ENCODE results near the gene GNG7. TPM values are rescaled to one million over a fixed set of nuclear protein-coding genes. Genes with fewer than 3 reads are reported as not detected.

GNG7 gene
- total RNA-seq, 1 experiment from 2014 or later = 0.87 TPM

- H3K9me3 Mint-ChIP-seq (ENCODE audit: low read depth, unreplicated experiment) = no peaks in the 10 kb centered on the region
- no peak overlapping the region for H3K4me3 Mint-ChIP-seq (ENCODE audit: low read depth, unreplicated experiment)
- H3K36me3 Mint-ChIP-seq (ENCODE audit: insufficient read depth, unreplicated experiment) = peaks cover 4% of the 10 kb centered on the region
- intact Hi-C loops (cut with micrococcal nuclease; ENCODE audit: unreplicated experiment) = no loop called here
- H3K4me1 Mint-ChIP-seq (ENCODE audit: low read depth, unreplicated experiment) = no peaks in the 10 kb centered on the region
- DNase-seq = no peak
- no TSS peak for BruUV-seq (replicated peaks)
- CTCF ChIA-PET = no interaction called here
- peaks cover 74% of the 10 kb centered on the region for H3K27me3 Mint-ChIP-seq (ENCODE audit: unreplicated experiment)
- TF ChIP-seq CTCF (IDR thresholded peaks at IDR 0.05; ENCODE audit: unreplicated experiment) = no peak
- no peak overlapping the region for H3K27ac Mint-ChIP-seq (ENCODE audit: unreplicated experiment)
Observed at GRCh38 chr19:2724148-2724557, 21.7 kb upstream of the GNG7 start.

DNA sequence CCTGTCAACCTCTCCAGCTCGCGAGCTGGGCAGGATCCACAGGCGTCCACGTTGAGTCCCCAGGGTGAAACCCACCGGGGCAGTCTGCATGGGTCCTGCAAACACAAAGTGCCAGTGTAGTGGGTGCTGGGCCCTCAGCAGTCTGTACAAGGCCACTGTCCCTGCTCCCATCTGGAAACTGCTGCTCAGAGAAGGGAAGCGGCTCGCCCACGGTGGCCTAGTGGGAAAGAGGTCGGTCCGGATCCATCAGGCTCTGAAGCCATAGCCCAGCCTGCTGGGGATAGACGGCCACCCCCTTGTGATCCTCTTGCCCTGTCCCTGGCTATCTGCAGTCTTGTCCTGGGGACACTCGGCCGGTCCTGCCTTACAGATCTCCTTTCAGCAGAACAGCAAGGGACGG, 21.3 kb upstream of the GNG7 start:
- CTCF ChIA-PET = no interaction called here

GRCh38 chr19:2723345-2723715, 20.8 kb upstream of the GNG7 start:
- intact Hi-C loops (cut with micrococcal nuclease; ENCODE audit: unreplicated experiment) = no loop called here
- TF ChIP-seq CTCF (IDR thresholded peaks at IDR 0.05; ENCODE audit: unreplicated experiment) = no peak
- H3K4me3 Mint-ChIP-seq (ENCODE audit: low read depth, unreplicated experiment) = peak overlapping the region; percentile 24
- BruUV-seq (replicated peaks) = no TSS peak
- CTCF ChIA-PET = interaction anchor here (0.6 kb wide), 1 partner anchor 631 kb away, joined by 4 read pairs; no protein-coding TSS in a partner anchor
- no peak overlapping the region for H3K27ac Mint-ChIP-seq (ENCODE audit: unreplicated experiment)
- H3K9me3 Mint-ChIP-seq (ENCODE audit: low read depth, unreplicated experiment) = no peaks in the 10 kb centered on the region
- H3K36me3 Mint-ChIP-seq (ENCODE audit: insufficient read depth, unreplicated experiment) = no peaks in the 10 kb centered on the region
- peaks cover 68% of the 10 kb centered on the region for H3K27me3 Mint-ChIP-seq (ENCODE audit: unreplicated experiment)
- no peak for DNase-seq
- no peaks in the 10 kb centered on the region for H3K4me1 Mint-ChIP-seq (ENCODE audit: low read depth, unreplicated experiment)

More for the DNA sequence above, 21.3 kb upstream of the GNG7 start:
- no peak for DNase-seq
- no peak for TF ChIP-seq CTCF (IDR thresholded peaks at IDR 0.05; ENCODE audit: unreplicated experiment)
- Mint-ChIP-seq H3K27ac (ENCODE audit: unreplicated experiment) (no peak overlapping the region), H3K4me1 (ENCODE audit: low read depth, unreplicated experiment) (no peaks in the 10 kb centered on the region), H3K9me3 (ENCODE audit: low read depth, unreplicated experiment) (no peaks in the 10 kb centered on the region), H3K27me3 (ENCODE audit: unreplicated experiment) (peaks cover 72% of the 10 kb centered on the region), H3K4me3 (ENCODE audit: low read depth, unreplicated experiment) (no peak overlapping the region), H3K36me3 (ENCODE audit: insufficient read depth, unreplicated experiment) (peaks cover 3% of the 10 kb centered on the region)
- intact Hi-C loops (cut with micrococcal nuclease; ENCODE audit: unreplicated experiment) = no loop called here
- BruUV-seq (replicated peaks) = no TSS peak

DNA sequence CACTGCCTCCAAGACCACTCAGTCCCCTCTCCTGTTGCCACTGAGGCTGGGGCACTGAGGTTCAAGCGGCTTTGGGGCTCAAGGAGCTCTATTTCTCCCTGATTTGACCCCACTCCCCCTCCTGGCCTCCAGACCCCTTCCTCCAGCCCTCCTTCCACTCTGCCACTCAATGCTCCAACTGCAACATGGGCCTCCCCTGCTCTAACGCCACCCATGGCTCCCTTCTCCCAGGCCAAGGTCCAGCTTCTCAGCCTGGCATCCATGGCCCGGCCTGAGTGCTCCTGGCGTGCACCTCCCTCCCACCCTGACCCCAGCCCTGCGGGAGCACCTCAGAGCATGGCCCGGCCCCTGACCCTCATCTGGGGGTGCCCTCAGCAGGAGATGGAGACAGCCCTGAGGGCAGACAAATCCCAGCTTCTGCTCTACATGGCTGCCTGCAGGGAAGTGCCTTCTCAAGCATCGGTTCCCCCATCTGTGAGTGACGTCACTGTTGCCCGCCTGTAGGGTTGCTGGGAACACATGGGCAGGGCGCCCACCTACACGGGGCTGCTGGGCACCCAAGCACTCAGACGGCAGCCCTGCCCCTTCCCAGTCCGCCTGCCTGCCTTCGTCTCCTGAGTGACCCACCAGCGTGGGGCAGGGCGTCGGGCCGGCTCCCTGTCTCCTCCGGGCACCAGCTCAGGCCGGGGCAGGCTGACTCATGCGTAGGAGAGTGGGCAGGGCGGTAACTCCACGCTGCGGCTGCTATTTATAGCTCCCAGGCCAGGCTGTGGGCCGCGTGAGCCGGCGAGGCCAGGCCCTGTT, 20.2 kb upstream of the GNG7 start:
- CTCF ChIA-PET = interaction anchor here (0.6 kb wide), 1 partner anchor 631 kb away, joined by 4 read pairs; no protein-coding TSS in a partner anchor
- Mint-ChIP-seq H3K27ac (ENCODE audit: unreplicated experiment) (peak overlapping the region; percentile 44), H3K36me3 (ENCODE audit: insufficient read depth, unreplicated experiment) (no peaks in the 10 kb centered on the region), H3K4me1 (ENCODE audit: low read depth, unreplicated experiment) (no peaks in the 10 kb centered on the region), H3K27me3 (ENCODE audit: unreplicated experiment) (peaks cover 65% of the 10 kb centered on the region), H3K4me3 (ENCODE audit: low read depth, unreplicated experiment) (peak overlapping the region; percentile 24), H3K9me3 (ENCODE audit: low read depth, unreplicated experiment) (no peaks in the 10 kb centered on the region)
- intact Hi-C loops (cut with micrococcal nuclease; ENCODE audit: unreplicated experiment) = no loop called here
- no peak for TF ChIP-seq CTCF (IDR thresholded peaks at IDR 0.05; ENCODE audit: unreplicated experiment)
- no TSS peak for BruUV-seq (replicated peaks)
- DNase-seq = peak; percentile 24

All from Calu3 (cell line).